Esophagus muscularis mucosa (tissue), 3 donors: Measurements from ENCODE around the gene C1R.

ENCODE experiments used
- CTCF ChIP-seq, 3 experiments: fragments of 200-600 bp in 2 of 3; fragments of 450-650 bp in 1 of 3; sonication (generic) in 2 of 3; IDR thresholded peaks; one replicate each; pipeline ENCODE4 v1.5.1; 2017 to 2019; ENCODE audit warnings: antibody characterized with exemption in 3 of 3, mild to moderate bottlenecking in 2 of 3, moderate library complexity in 1 of 3
- POLR2A ChIP-seq: fragments of 450-650 bp; IDR thresholded peaks from one replicate; pipeline ENCODE4 v1.6.1; 2017; ENCODE audit warnings: antibody characterized with exemption, moderate library complexity, mild to moderate bottlenecking, low read depth

- TF ChIP-seq POLR2A (no peak), CTCF (IDR thresholded peaks at IDR 0.05) (no peak)
Measured at GRCh38 chr12:7102582-7102981, 10.3 kb upstream of the C1R start.
